Measurements from ENCODE around the gene TRPM2.
"Not testable (repeated sequence)": the region's sequence is repeated elsewhere in the genome, so short reads cannot be mapped to it uniquely, and the experiment has no call there.

The TRPM2 gene

DNA sequence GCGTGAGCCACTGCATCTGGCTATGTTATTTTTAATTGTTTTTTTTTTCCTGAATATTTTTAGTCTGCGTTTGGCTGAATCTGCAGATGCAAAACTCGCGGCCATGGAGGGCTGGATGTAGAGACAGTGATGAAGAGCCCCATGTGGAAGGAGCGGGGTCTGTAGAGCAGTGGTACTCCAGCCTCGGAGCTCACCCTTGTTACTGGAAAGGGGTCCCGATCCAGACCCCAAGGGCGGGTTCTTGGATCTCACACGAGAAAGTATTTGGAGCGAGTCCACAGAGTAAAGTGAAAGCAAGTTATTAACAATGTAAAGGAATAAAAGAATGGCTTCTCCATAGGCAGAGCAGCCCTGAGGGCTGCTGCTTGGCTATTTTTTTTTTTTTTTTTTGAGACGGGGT is 2.7 kb downstream of the TRPM2 start:
- no peak for DNase-seq

DNA sequence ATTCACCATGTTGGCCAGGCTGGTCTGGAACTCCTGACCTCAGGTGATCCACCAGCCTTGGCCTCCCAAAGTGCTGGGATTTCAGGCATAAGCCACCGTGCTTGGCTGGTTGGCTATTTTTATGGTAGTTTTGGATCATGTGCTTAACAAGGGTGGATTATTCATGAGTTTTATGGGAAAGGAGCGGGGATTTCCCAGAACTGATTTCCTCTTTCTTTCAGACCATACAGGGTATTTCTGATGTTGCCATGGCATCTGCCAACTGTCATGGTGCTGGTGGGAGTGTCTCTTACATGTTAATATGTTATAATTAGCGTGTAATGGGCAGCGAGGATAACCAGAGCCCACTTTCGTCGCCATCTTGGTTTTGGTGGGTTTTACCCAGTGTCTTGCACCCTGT is 3.2 kb downstream of the TRPM2 start:
- no peak for DNase-seq

DNA sequence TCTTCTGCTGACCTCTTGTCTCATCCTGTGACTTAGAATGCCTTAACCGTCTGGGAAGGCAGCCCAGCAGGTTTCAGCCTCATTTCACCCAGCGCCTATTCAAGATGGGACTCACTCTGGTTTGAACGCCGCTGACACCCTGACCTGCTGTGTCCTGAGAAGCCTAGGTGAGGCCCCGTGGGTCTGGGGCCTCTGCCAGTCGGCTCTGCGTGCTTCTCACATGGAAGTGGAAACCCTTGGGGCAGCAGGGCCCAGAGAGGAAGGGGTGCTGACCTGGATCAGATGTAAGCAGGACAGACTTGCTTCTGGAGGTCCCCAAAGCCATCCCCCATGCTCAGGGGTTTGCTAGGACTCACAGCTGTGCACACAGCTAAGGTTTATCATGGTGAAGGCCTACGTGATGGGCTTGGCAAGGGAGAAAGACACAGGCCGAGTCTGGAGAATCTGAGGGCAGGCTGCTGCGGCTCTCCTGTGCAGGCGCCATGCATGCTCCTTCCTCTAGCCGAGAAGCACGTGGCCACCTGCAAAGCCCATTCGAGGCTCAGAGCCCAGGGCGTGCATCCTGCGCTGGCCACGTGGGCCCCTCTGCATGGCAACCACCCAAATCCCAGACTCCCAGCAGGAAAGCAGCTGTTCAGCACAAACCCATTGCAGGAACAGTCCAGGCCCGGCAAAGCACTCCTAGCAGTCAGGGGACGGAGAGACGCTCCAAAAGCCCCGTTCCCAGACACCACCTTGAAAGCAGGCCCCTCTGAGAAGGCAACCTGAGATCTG is 3.8 kb downstream of the TRPM2 start:
- no peak for DNase-seq

DNA sequence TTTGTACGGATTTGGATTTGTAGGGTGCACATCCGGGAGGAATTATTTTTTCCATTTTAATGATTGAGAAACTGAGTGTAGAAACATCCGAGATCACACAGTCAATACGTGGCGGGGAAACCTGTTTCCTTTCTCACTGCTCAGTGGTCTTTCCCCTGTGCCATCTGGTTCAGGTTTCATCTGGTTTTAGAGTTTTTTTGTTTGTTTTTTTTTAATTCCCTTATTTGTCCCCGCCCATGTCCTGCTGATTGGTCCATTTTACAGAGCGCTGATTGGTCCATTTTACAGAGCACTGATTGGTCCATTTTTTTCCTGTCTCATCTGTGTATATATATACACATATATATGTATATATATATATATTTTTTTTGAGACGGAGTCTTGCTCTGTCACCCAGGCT is 6.0 kb downstream of the TRPM2 start:
- DNase-seq, result no peak

DNA sequence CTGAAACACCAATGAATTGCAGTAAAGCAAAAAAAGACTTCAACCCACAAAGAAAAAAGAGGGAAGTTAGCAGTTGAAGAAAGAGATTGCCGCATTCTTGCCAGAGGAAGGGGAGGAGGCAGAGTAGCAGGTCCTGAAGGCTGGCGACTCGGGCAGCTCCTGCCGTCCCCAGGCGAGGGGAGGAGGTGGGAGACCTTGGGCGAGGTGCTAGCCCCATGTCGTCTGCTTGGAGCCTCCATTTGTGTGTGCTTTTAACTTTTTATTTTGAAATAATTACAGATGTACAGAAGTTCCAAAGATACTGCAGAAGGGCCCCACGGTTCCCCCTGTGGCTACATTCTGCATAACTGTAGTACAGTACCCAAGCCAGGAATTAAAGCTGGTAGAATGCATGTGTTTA is 6.7 kb downstream of the TRPM2 start:
- no peak for DNase-seq

DNA sequence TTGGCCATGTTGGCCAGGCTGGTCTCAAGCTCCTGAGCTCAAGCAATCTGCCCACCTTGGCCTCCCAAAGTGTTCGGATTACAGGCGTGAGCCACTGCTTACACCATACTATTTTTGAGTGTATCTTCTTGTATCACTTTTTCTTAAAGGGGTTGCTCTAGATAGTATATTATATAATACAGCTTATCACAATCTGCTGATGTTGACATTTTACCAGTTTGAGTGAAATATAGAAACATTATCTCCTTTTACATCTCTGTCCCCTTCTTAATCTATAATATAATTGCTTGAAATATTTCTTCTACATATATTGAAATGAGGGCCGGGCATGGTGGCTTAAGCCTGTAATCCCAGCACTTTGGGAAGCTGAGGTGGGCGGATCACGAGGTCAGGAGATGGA is 8.5 kb downstream of the TRPM2 start:
- DNase-seq, result not testable (repeated sequence)

DNA sequence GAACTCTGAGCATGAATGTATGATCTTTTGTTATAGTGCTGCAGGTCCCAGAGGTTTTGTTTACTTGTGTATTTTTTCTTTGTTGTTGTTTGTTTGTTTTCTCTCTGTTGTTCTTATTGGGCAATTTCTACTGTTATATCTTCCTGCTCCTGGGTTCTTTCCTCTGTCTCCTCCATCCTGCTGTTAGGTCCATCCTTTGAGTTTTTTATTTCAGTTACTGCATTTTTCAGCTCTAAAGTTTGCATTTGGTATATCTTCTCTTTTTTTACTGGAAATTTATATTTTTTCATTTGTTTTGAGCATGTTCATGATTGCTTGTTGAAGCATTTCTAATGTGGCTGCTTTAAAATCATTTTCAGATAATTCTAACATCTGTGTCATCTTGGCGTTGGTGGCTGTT is 9.9 kb downstream of the TRPM2 start:
- DNase-seq, result no peak

DNA sequence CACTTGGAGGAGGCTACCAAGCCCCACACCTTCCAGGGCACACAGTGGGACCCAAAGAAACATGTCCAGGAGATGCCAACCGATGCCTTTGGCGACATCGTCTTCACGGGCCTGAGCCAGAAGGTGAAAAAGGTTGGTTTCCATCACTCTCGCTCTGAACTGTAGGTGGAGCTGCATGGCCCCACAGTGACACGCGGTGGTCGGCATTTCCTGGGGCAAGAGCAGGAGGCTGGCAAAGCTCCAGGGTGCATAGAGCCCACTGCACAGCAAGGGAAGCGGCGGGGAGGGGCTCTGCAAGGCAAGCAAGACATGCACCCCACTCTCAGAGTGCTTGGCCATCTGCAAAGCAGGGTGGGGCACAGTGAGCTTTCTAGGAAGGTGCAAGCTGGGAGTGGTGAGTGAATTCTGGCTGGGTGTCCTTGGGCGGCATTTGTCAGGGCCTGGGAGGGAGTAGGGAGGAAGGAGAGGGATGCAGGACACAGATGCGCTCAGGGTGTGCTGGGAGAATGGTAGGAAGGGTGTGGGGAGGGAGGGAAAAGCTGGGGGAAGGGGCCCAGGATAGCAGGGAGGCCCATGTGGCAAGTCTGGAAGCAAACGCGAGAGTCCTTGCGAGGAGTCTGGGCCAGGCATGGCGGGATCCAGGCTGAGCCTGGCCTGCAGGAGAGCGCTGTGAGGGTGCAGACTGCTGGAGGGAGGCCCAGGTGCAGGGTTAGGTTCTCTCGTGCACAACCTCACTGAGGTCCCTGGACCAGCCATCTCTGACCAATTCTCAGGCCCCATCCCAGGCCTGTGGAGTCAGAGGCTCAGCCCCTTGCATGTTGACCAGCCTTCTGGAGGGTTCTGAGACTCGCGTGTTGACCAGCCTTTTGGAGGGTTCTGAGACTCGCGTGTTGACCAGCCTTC is 11.0 kb downstream of the TRPM2 start:
- no peak for DNase-seq

DNA sequence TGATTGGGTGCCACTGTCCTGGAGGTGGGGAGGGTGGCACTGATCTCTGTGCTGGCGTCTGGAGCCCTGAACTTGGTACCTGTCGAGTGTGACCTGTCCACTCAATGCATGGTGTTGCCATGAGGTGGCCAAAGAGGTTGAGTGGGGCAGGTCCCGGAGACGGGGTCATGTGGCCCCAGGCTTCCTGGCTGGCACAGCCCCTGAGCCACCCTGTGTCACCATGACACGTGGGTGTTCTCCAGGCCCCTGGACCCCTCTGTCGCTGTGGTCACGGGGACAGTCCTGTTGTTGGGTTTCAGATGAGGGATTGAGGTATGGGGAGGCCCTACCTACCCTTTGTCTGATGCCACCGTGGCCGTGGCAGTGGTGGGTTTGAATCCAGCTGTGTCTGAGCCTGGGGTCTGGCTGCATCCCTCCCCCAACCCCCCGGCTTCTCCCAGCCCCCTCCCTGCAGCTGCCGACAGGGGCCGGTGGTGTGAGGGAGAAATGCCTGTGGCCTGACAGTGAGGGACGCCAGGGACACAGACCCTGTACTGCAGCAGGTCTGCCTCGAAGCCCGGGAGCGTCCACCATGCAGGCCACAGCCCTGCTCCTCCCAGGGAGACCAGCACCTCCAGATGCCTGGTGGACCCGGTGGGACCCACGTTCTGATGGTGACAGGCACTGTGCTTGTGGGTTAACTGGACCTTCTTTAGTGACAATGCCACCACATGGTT is 12.0 kb downstream of the TRPM2 start:
- DNase-seq, result no peak

DNA sequence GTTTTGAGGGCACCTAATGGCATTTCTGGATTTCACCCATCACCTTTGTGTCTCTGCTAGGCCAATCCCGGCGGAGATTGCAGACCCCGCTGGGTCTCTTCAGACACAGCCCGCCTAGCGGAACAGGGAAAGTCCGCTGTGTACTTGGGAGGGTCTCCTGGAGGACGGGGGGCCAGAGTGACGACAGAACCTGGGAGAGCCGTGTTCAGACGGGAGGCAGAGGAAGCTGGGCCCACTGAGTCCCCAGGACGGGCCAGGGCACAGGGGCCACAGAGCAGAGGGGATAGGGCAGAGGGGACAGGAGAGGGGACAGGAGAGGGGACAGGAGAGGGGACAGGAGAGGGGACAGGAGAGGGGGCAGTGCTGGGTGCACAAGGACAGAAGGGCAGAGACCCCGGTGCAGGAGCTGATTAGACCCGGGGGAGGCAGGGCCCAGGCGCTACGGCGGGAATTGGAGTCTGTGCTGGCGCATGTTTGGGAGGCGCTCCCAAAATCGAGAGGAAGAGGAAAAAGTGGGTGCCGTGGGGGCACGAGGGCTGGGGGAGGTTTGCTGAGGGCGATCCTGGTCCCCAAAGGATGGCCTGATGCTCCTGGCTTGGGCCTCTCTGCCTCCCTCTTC is 12.7 kb downstream of the TRPM2 start:
- DNase-seq, result no peak

DNA sequence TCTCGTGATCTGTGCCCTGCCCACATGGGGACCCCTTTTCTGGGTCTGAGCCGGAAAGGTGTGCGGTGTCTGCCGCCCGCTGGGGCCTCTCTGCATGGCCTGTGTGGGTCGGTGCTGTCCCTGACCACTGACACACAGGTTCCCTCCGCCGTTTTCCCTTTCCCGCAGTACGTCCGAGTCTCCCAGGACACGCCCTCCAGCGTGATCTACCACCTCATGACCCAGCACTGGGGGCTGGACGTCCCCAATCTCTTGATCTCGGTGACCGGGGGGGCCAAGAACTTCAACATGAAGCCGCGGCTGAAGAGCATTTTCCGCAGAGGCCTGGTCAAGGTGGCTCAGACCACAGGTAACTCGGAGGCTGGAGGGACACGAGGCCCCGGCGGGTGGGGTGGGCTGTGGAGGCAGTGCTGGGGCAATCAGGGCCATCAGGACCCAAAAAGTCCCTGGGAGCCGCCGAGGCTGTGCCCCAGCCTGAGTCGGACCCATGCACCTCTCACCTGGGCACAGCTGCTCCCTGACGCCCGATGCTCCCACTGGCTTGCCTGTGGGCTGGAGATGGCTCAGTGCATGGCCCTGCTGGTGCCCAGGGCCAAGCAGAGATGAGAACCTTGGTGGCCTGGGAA is 13.3 kb downstream of the TRPM2 start:
- no peak for DNase-seq

DNA sequence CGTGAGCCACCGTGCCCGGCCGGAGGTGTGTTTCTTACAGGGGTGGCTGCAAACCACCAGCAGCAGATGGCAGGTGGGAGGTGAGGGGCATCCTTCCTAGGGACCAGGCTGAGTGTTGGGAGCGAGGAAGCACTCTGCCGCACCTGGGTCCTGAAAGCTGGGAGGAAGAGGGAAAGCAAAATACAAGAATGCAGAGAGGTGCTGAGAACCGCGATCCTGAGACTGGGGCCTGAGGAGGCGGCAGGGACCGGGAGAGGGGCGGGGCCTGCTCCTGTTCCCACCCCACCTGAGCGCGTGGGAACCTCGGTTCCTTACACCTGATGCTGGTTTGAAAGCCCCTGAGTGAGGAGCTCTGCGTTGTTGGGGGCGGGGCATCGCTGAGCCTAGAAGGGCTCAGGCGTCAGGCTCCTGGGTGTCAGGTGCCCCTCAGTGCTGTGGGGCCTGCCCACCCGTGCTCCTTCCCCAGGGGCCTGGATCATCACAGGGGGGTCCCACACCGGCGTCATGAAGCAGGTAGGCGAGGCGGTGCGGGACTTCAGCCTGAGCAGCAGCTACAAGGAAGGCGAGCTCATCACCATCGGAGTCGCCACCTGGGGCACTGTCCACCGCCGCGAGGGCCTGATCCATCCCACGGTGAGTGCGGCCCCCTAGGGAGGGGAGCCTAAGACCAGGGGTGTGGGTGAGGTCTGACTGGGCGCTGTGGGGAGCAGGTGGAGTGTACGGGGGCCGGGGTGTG is 15.5 kb downstream of the TRPM2 start:
- DNase-seq, result no peak

DNA sequence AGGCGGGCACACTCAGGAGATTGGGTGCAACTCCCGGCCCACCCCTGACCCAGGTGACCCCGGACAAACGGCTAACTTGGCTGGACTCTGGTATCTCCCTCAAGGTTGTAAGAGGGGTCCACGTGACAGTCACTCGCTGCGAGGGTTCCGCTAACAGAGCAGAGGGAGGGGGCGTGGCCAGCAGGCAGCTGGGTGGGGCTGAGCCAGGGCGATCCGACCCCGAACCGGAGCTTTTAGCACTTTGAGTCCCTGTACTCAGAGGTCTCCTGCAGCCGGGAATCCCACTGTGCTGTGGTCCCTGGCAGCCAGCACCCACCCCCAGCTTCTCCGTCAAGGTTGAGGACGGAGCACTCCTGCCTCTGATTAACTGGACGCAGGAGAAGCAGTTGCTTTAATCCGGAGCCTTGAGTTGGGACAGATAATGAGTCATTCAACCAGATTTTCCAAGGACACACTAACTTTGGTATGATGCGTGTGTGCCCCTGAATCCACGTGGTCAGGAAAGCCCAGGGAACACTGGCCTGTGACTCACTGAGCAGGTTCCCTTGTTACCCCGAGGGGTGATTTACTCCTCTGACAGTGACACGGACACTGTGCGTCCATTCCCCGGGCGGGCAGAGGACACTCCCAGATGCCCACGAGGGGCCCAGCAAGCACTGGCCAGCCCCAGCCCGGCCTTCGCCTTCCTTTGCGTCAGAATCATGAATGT is 16.8 kb downstream of the TRPM2 start:
- peak; percentile 53 for DNase-seq

DNA sequence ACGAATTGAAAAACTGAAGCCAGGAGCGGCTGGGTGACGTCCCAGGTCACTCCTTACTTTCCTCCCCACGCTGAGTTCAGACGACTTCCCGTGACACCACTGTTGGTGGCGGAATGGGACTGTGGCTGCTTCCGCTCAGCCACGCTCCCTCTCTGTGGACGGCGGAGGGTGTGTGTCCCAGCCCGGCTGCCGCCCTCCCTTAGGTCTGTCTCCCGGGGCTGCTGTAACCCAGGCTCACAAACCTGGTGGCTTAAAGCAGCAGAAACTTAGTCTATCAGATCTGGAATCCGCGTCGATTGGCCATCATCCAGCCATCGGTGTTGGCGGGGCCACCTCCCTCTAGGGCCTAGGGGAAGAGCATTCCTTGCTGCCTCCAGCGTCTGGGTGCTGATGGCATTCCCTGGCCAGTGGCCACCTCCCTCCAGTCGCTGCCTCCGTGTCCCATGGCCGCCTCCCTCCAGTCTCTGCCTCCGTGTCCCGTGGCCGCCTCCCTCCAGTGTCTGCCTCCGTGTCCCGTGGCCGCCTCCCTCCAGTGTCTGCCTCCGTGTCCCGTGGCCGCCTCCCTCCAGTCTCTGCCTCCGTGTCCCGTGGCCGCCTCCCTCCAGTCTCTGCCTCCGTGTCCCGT is 17.5 kb downstream of the TRPM2 start:
- no peak for DNase-seq

DNA sequence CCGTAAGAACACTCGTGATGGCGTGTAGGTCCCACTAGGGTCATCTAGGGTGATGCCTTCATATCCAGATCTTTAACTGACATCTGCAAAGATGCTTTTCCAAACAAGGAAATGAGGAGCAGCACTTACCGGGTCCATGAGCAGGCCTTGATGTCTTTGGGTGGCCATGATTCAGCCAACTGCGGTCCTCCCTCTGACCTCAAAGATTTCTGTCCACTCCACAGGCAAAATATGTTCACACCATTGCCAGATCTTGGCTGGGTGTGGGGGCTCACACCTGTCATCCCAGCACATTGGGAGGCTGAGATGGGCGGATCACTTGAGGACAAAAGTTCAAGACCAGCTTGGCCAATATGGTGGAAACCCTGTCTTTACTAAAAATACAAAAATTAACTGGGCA is 18.2 kb downstream of the TRPM2 start:
- no peak for DNase-seq

DNA sequence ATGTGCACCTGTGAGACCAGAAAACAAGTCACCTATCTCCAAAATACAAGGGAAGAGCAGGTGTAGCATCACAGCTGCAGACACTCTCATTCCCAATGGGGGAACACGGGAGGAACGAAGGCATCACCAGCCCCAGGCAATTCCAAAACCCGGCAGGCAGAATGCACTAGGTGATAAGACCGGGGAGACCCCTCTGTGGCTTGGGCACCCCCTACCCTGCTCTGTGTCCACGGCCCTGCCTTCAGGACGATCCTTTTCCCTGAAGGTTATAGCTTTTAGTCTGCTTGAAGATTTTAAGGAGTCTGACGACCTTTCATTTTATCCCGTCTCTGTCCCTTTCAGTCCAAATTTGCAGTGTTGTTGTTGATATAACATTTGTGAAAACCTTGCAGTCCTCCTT is 19.2 kb downstream of the TRPM2 start:
- DNase-seq, result no peak

DNA sequence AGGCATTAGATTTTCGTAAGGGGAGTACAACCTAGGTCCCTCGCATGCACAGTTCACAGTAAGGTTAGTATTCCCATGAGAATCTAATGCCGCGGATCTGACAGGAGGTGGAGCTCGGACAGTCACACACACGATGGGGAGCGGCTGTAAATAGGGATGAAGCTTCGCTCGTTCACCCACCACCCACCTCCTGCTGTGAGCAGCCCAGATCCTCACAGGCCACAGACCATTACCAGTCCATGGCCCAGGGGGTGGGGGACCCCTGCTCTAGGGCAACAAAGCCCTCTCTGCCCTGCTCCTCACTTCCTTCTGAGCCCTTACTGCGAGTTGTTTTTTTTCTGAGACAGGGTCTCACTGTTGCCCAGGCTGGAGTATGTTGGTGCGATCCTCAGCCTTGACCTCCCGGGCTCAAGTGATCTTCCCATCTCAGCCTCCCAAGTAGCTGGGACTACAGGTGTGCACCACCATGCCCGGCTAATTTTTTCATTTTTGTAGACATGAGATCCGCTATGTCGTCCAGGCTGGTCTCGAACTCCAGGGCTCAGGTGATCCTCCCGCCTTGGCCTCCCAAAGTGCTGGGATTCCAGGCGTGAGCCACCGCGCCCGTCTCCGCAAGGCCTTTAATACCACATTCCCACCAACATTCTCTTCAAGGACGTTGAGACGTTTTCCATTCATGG is 21.3 kb downstream of the TRPM2 start:
- DNase-seq, result peak; percentile 36

DNA sequence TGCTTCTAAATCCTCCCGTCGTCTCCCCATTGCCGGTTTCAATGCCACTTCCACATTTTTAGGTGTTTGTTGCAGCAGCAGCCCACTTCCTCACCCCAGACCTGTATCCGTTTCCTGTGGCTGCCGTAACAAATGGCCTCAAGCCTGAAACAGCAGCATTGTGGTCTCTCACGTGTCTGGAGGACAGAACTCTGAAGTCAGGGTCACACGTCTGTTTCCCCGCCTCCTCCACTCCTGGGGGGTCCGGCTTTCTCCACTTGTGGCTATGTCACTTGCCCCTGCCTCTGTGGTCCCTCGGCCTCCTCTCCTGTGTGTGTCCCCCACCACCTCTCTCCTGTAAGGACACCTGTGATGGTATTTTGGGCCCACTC is 21.8 kb downstream of the TRPM2 start:
- no peak for DNase-seq

DNA sequence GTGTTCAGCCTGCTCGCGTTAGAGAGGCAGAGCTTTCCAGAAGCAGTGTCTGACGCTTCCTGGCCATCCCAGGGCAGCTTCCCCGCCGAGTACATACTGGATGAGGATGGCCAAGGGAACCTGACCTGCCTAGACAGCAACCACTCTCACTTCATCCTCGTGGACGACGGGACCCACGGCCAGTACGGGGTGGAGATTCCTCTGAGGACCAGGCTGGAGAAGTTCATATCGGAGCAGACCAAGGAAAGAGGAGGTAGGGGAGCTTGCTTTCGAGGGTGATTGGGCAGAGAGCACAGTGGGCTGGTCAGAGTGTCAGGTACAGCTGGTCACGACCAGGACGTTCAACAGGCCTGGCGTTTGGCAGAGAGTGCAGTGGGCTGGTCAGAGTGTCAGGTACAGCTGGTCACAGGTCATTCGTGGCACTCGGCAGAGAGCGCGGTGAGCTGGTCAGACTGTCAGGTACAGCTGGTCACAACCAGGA is 22.4 kb downstream of the TRPM2 start:
- DNase-seq, result no peak

DNA sequence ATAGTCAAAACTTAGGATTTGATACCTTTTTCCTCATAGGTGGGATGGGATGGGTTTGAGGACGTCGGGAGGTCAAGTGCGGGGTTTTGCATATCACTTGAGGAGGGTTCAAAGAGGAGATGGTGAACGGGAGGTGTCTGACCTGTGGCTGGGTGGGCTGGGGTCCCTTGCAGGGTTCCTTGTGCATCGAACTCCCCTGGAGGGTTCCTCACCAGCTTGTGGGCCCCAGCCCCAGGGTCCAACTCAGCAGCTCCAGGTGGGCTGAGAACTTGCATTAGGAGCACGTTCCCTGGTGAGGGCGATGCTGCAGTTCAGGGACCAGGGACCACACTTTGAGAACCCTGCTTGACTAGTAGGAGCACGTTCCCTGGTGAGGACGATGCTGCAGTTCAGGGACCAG is 23.2 kb downstream of the TRPM2 start:
- DNase-seq, result no peak

Measured in NCI-H82 (cell line).